Measurements from ENCODE around the gene KCNG2.

GRCh38 chr18:79809482-79810192 is 11.9 kb downstream of the KCNG2 start:
- TF ChIP-seq CTCF (IDR thresholded peaks at IDR 0.05) (no peak), POLR2A (IDR thresholded peaks at IDR 0.05) (no peak)
